Thyroid gland (tissue), 4 donors: Measurements from ENCODE around the gene TRIM41.
"Not testable (repeated sequence)": the region's sequence is repeated elsewhere in the genome, so short reads cannot be mapped to it uniquely, and the experiment has no call there.

Source experiments
- POLR2A ChIP-seq, 2 donors: fragments of 450-650 bp; IDR thresholded peaks; one replicate each; pipeline ENCODE4 v1.6.1; 2017; ENCODE audit warnings: antibody characterized with exemption in 2 of 2, mild to moderate bottlenecking in 2 of 2, moderate library complexity in 1 of 2
- TF ChIP-seq, protein P1 (sequence below), 6 experiments: fragments of 200-600 bp in 3 of 6; fragments of 450-650 bp in 3 of 6; sonication (generic) in 3 of 6; IDR thresholded peaks; one replicate each; pipeline ENCODE4 v1.5.1; 2016 to 2019; ENCODE audit warnings: antibody characterized with exemption in 6 of 6, mild to moderate bottlenecking in 2 of 6, inconsistent platforms in 1 of 6, moderate library complexity in 1 of 6

DNA sequence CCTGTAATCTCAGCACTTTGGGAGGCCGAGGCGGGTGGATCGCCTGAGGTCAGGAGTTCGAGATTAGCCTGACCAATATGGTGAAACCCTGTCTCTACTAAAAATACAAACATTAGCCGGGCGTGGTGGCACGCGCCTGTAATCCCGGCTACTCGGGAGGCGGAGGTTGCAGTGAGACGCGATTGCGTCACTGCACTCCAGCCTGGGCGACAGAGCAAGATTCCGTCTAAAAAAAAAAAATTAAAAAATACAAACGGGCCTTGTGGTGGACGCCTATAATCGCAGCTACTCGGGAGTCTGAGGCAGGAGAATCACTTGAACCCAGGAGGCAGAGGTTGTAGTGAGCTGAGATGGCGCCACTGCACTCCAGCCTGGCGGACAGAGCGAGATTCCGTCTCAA is 14.1 kb upstream of the TRIM41 start:
- TF ChIP-seq, protein P1, sequence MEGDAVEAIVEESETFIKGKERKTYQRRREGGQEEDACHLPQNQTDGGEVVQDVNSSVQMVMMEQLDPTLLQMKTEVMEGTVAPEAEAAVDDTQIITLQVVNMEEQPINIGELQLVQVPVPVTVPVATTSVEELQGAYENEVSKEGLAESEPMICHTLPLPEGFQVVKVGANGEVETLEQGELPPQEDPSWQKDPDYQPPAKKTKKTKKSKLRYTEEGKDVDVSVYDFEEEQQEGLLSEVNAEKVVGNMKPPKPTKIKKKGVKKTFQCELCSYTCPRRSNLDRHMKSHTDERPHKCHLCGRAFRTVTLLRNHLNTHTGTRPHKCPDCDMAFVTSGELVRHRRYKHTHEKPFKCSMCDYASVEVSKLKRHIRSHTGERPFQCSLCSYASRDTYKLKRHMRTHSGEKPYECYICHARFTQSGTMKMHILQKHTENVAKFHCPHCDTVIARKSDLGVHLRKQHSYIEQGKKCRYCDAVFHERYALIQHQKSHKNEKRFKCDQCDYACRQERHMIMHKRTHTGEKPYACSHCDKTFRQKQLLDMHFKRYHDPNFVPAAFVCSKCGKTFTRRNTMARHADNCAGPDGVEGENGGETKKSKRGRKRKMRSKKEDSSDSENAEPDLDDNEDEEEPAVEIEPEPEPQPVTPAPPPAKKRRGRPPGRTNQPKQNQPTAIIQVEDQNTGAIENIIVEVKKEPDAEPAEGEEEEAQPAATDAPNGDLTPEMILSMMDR (IDR thresholded peaks at IDR 0.05): not testable (repeated sequence)
- TF ChIP-seq POLR2A (IDR thresholded peaks at IDR 0.05): not testable (repeated sequence)
